ENCODE results near the gene SETDB1. TPM values are rescaled to one million over a fixed set of nuclear protein-coding genes. Genes with fewer than 3 reads are reported as not detected.
A peak's percentile ranks its signal among the peaks of the same experiment; 100 is the strongest.
"Not testable (repeated sequence)": the region's sequence is repeated elsewhere in the genome, so short reads cannot be mapped to it uniquely, and the experiment has no call there.

SETDB1 gene
- total RNA-seq, 1 donor from 2014 or later: 52.0 TPM

DNA sequence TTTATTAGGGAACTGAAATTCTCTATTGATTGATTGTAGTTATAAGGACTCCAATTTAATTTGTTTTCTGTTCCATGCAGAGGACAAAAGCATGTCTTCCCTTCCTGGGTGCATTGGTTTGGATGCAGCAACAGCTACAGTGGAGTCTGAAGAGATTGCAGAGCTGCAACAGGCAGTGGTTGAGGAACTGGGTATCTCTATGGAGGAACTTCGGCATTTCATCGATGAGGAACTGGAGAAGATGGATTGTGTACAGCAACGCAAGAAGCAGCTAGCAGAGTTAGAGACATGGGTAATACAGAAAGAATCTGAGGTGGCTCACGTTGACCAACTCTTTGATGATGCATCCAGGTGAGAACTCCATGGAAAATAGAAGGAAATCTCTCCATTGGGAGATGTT is 1.5 kb downstream of the SETDB1 start:
- ATAC-seq (no peak), DNase-seq (ENCODE audit: low spot score) (no peak)

DNA sequence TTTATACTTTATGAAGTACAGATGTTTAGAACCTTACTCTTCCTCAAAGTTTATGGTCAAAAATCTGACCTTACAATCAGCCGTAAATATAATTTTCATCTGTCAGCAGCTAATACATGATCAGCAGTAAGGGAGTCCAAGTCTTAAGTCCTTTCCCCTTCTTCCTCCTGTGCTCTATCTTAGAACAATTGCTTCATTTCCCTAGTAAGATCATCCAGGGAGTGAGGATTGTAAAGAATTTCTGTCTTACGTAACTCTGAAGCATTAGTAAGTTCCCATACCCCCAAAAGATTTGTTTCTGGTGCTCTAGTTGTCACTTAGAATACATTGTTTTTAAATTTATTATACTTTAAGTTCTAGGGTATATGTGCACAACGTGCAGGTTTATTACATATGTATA is 2.1 kb downstream of the SETDB1 start:
- DNase-seq (ENCODE audit: low spot score) (no peak), ATAC-seq (no peak)
- intact Hi-C loops (cut with DNase I): no loop called here

More for the DNA sequence above, 1.5 kb downstream of the SETDB1 start:
- intact Hi-C loops (cut with DNase I): no loop called here

- intact Hi-C loops (cut with DNase I); DNase-seq (ENCODE audit: low spot score): not testable (repeated sequence)
Measured at GRCh38 chr1:150928775-150929174, 2.6 kb downstream of the SETDB1 start.

GRCh38 chr1:150931773-150932172 is 5.6 kb downstream of the SETDB1 start:
- no peak for DNase-seq (ENCODE audit: low spot score)
- ATAC-seq: no peak
- intact Hi-C loops (cut with DNase I): no loop called here

More at GRCh38 chr1:150928775-150929174, 2.6 kb downstream of the SETDB1 start:
- ATAC-seq: not testable (repeated sequence)

GRCh38 chr1:150944856-150945255 is 18.7 kb downstream of the SETDB1 start:
- no peak for ATAC-seq
- no peak for DNase-seq (ENCODE audit: low spot score)
- intact Hi-C loops (cut with DNase I): no loop called here

- DNase-seq (ENCODE audit: low spot score) (no peak), ATAC-seq (no peak)
- intact Hi-C loops (cut with DNase I): no loop called here
Measured at GRCh38 chr1:150954708-150955107, 28.5 kb downstream of the SETDB1 start.

GRCh38 chr1:150955280-150955679 is 29.1 kb downstream of the SETDB1 start:
- DNase-seq (ENCODE audit: low spot score) (no peak), ATAC-seq (no peak)
- intact Hi-C loops (cut with DNase I): no loop called here

DNA sequence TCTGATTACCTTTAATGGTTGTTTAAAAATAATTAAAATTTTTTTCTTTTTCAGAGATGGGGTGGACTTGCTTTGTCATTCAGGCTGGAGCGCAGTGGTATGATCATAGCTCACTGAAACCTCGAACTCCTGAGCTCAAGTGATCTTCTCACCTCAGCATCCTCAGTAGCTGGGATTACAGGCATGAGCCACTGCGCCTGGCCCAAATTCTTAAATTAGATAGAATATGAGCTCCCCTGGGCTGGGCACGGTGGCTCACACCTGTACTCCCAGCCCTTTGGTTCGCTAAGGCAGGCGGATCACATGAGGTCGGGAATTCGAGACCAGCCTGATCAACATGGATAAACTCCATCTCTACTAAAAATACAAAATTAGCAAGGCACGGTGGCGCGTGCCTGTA is 31.5 kb downstream of the SETDB1 start:
- ATAC-seq (no peak), DNase-seq (ENCODE audit: low spot score) (no peak)
- intact Hi-C loops (cut with DNase I): loop anchor here (1.0 kb wide), 1 partner anchor 46 kb away; no protein-coding TSS in a partner anchor

DNA sequence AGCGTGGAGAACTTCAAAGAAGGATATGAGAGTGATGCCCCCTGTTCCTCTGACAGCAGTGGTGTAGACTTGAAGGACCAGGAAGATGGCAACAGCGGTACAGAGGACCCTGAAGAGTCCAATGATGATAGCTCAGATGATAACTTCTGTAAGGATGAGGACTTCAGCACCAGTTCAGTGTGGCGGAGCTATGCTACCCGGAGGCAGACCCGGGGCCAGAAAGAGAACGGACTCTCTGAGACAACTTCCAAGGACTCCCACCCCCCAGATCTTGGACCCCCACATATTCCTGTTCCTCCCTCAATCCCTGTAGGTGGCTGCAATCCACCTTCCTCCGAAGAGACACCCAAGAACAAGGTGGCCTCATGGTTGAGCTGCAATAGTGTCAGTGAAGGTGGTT is 34.5 kb downstream of the SETDB1 start:
- ATAC-seq (no peak), DNase-seq (ENCODE audit: low spot score) (no peak)
- intact Hi-C loops (cut with DNase I): no loop called here

GRCh38 chr1:150961756-150962155 is 35.6 kb downstream of the SETDB1 start:
- ATAC-seq: no peak
- no peak for DNase-seq (ENCODE audit: low spot score)
- intact Hi-C loops (cut with DNase I): no loop called here

- no peak for ATAC-seq
- intact Hi-C loops (cut with DNase I): no loop called here
Measured at GRCh38 chr1:150963321-150964163, 37.4 kb downstream of the SETDB1 start.

DNA sequence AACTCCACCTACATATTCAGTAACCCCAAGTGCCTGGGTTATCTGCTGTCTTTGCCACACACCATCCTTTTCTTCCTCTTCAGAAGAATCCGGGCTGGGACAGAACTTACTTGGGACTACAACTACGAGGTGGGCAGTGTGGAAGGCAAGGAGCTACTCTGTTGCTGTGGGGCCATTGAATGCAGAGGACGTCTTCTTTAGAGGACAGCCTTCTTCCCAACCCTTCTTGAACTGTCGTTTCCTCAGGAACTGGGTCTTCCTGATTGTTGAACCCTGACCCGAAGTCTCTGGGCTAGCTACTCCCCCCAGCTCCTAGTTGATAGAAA is 38.0 kb downstream of the SETDB1 start:
- DNase-seq (ENCODE audit: low spot score): no peak
- no peak for ATAC-seq
- intact Hi-C loops (cut with DNase I): no loop called here

More at GRCh38 chr1:150963321-150964163, 37.4 kb downstream of the SETDB1 start:
- DNase-seq (ENCODE audit: low spot score): no peak

GRCh38 chr1:150965605-150966004 is 39.4 kb downstream of the SETDB1 start:
- ATAC-seq: no peak
- intact Hi-C loops (cut with DNase I): no loop called here
- DNase-seq (ENCODE audit: low spot score): no peak

DNA sequence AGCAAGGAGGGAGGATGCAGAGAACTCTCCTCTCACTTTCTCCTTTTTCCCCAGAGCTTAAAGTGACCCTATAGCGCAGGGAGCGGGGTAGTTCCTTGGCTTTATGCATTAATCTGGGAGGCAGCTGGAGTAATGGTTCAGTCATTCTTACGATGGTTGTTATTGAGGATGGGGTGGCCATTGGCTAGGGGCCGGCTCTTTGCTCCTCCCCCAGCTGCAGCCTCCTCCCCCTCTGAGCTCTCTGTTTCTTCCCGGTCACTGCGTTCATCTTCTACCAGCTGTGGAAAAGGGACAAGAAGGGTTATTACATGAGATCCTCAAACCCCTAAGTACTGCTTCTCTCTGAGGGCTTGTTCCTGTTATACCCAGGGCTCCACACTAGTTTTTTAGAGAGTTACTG is 39.8 kb downstream of the SETDB1 start:
- no peak for DNase-seq (ENCODE audit: low spot score)
- no peak for ATAC-seq
- intact Hi-C loops (cut with DNase I): no loop called here

DNA sequence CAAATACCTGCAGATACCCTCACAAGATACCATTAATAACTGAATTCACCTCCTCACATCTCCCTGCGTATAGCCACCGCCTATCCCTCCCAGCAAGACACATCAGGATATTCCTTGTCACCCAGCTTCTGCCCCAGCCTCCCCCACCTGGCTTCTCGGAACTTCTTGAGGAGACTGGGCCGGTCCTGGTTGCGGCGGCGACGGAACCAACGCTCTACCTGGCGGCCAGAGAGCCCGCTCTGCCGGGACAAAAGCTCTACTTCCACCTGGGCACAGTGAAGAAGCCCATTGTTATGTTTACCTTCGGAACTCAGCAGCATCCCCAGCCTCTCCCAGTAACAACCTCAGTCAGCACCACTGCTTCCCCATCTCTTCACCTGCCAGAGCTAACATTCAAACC is 41.8 kb downstream of the SETDB1 start:
- intact Hi-C loops (cut with DNase I): no loop called here
- no peak for ATAC-seq
- no peak for DNase-seq (ENCODE audit: low spot score)

DNA sequence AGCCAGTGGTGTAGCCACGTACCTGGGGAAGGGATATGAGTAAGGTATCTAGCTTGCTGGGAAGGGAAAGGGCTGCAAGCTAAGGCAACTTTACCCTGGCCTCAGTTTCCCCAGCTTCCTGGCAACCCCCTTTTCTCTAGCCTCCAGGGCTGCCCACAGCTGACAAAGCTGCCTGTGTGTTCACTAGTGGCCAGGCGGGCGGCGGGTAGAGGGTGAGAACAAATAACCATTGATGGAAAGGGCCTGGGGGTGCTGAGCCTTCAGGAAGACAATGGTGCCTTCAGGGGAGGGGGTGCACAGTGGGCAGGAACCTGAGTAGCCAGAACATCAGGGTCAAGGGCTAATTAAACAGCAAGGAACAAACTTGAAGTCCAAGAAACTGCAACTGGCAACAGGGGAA is 42.3 kb downstream of the SETDB1 start:
- intact Hi-C loops (cut with DNase I): no loop called here
- ATAC-seq: no peak

GRCh38 chr1:150969626-150970025 is 43.5 kb downstream of the SETDB1 start:
- no peak for ATAC-seq
- no peak for DNase-seq (ENCODE audit: low spot score)
- intact Hi-C loops (cut with DNase I): no loop called here

More for the DNA sequence above, 42.3 kb downstream of the SETDB1 start:
- no peak for DNase-seq (ENCODE audit: low spot score)

- intact Hi-C loops (cut with DNase I): no loop called here
- DNase-seq (ENCODE audit: low spot score): peak; percentile 80
- peak; percentile 91 for ATAC-seq
Measured at GRCh38 chr1:150970808-150971582, 44.8 kb downstream of the SETDB1 start.

DNA sequence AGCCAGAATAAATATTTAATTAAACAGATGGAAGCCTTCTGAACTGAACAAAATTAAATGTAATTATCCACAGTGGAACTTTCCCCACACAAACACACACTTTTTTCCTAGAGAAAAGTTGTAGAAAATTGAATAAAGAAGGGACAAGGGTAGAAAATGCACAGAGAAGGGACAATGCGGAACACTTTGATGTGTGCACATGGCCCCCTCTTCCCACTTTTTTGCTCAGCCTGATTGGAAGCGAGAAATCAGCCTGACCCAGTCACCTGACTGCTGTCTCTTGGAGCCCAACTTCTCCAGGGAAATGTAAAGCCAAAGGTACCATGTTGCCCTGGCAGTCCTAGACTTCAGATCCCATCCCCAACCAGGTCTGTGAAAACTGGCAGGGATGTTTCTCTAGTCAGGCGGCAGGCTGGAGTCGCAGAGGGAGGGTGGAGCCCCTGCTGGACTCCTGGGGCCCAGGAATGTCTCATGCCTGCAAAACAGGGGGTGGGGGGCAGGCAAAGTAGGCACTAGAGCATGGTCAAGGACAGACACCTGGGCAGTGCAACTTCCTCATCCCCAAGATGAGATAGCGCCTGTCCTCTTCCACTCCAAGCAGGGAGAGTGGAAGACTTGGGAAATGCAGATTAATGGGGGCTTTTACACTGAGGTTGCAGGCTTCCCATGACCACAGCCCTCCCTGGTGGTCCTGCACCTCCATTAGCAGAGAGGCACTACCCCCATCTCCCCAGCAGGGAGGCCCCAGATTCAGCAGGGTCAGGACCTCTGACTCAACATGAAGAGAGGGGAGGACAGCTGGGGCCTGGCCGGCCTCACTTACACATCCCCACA is 45.6 kb downstream of the SETDB1 start:
- intact Hi-C loops (cut with DNase I): no loop called here
- ATAC-seq (no peak), DNase-seq (ENCODE audit: low spot score) (no peak)

Measured in sciatic nerve (tissue), 2 donors.